Transverse colon (tissue), 4 donors: ENCODE measurements around the gene TMEM132D. TPM values are rescaled to one million over a fixed set of nuclear protein-coding genes. Genes with fewer than 3 reads are reported as not detected.

ENCODE experiments used
- DNase-seq: peaks from one replicate; pipeline ENCODE4 v3.0.0-alpha.2; 2019
- H3K27ac ChIP-seq, 4 donors: fragments of 200-600 bp; sonication (generic); 2 replicates each; pipeline ENCODE4 v1.5.1; 2016 to 2018; ENCODE audit warnings: inconsistent platforms in 4 of 4
- H3K27me3 ChIP-seq: fragments of 200-600 bp; sonication (generic); 2 replicates; pipeline ENCODE4 v1.5.1; 2017; ENCODE audit warnings: inconsistent platforms
- H3K36me3 ChIP-seq, 4 donors: fragments of 200-600 bp; sonication (generic); 2 replicates each; pipeline ENCODE4 v1.5.1; 2017 to 2019; ENCODE audit warnings: inconsistent platforms in 4 of 4
- H3K4me1 ChIP-seq, 4 donors: fragments of 200-600 bp; sonication (generic); 2 replicates each; pipeline ENCODE4 v1.5.1; 2017 to 2020; ENCODE audit warnings: inconsistent platforms in 4 of 4
- H3K4me3 ChIP-seq, 4 donors: fragments of 200-600 bp; sonication (generic); 1 replicate in 1 of 4; 2 replicates in 3 of 4; pipeline versions ENCODE4 v1.5.1 to v1.6.1; 2017 to 2019; ENCODE audit warnings: inconsistent platforms in 4 of 4
- H3K9me3 ChIP-seq, 2 donors: fragments of 200-600 bp; sonication (generic); 2 replicates each; pipeline ENCODE4 v1.5.1; 2017 to 2019; ENCODE audit warnings: inconsistent platforms in 2 of 2
- CTCF ChIP-seq, 5 experiments: fragments of 200-600 bp in 3 of 5; fragments of 450-650 bp in 2 of 5; sonication (generic) in 3 of 5; IDR thresholded peaks; 1 replicate in 2 of 5; 2 replicates in 3 of 5; pipeline ENCODE4 v1.5.1; 2016 to 2017; ENCODE audit warnings: antibody characterized with exemption in 5 of 5, inconsistent platforms in 3 of 5, mild to moderate bottlenecking in 2 of 5, moderate library complexity in 1 of 5
- EP300 ChIP-seq: sonication (generic); formaldehyde crosslinking; IDR thresholded peaks from one replicate; pipeline ENCODE4 v1.6.1; 2017; ENCODE audit warnings: antibody characterized with exemption, low read depth
- POLR2A ChIP-seq: fragments of 450-650 bp; IDR thresholded peaks from one replicate; pipeline ENCODE4 v1.6.1; 2016; ENCODE audit warnings: antibody characterized with exemption, mild to moderate bottlenecking, moderate library complexity
- POLR2AphosphoS5 ChIP-seq, 3 donors: sonication (generic); formaldehyde crosslinking; IDR thresholded peaks; one replicate each; pipeline ENCODE4 v1.6.1; 2016; ENCODE audit warnings: antibody characterized with exemption in 3 of 3
- WGBS, 2 donors: methylation state at CpG; one replicate each; pipeline ENCODE4 v1.1.5; 2018; ENCODE audit warnings: low coverage in 1 of 2; 5-methylcytosine and 5-hydroxymethylcytosine counted together
- in situ Hi-C, 4 donors: fragments of 200-750 bp; cut with MboI; loops; one replicate each; pipeline versions ENCODE4 v1.15.0 to v1.15.1; 2017; ENCODE audit warnings: low sequenced_read_pairs in 3 of 4, low pct_ligation_motif_present in 1 of 4, low pct_unique_long_range_greater_than_20kb in 1 of 4
- intact Hi-C: fragments of 100-400 bp; cut with DNase I; formaldehyde crosslinking; loops from one replicate; pipeline ENCODE4 v1.15.1; 2023; ENCODE audit warnings: low total_unique reads
- total RNA-seq, 4 donors: library from RNA; depleted of rRNA; stranded (reverse); fragments of >200 nt; gene quantifications; one replicate each; pipeline ENCODE4 v1.1.0, GENCODE V29; 2016

TMEM132D gene
- total RNA-seq, 4 donors from 2014 or later, result 0.48 to 0.55 TPM; not detected in 2

- 85 to 88% methylated on average over 2 of the region's 2 CpGs for WGBS, 2 donors
- intact Hi-C loops, result no loop called here
- in situ Hi-C loops, result no loop called here
Observed at GRCh38 chr12:129717438-129717837, 186.4 kb downstream of the TMEM132D start.

DNA sequence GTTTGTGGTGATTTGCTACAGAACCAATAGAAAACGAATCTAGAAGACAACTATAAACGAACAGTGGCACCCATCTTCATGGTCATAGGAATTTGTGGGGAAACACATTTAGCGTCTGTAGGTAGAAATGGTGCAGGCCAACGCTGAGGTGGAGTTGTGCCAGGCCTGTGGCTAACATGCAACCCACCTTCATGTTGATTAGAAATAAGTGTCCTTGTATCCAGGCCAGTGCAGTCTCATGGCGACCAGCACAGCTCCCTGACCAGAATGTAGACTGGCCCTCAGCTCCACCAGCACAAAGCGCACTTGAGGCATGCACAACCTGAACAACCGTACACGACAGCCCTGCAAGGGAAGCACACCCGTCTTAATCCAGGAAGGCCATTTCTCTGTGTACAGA, 187.0 kb downstream of the TMEM132D start:
- in situ Hi-C loops (no loop called here), intact Hi-C loops (no loop called here)
- DNase-seq, result no peak
- TF ChIP-seq POLR2A, result no peak
- no peak for TF ChIP-seq EP300
- TF ChIP-seq CTCF (IDR thresholded peaks at IDR 0.05), result no peak
- TF ChIP-seq POLR2AphosphoS5 (IDR thresholded peaks at IDR 0.05), result no peak
- H3K4me1 ChIP-seq, result no peaks in the 10 kb centered on the region
- H3K4me3 ChIP-seq, result no peak overlapping the region
- no peaks in the 10 kb centered on the region for H3K27me3 ChIP-seq
- WGBS, 2 donors, result 78 to 84% methylated on average over 4 to 9 of the region's 9 CpGs
- H3K9me3 ChIP-seq, result no peaks in the 10 kb centered on the region
- H3K36me3 ChIP-seq, result no peaks in the 10 kb centered on the region
- H3K27ac ChIP-seq, result no peak overlapping the region

More at GRCh38 chr12:129717438-129717837, 186.4 kb downstream of the TMEM132D start:
- Histone ChIP-seq H3K9me3 (no peaks in the 10 kb centered on the region), H3K27me3 (no peaks in the 10 kb centered on the region), H3K36me3 (no peaks in the 10 kb centered on the region), H3K4me1 (no peaks in the 10 kb centered on the region), H3K4me3 (no peak overlapping the region), H3K27ac (no peak overlapping the region)
- TF ChIP-seq POLR2AphosphoS5 (IDR thresholded peaks at IDR 0.05) (no peak), CTCF (IDR thresholded peaks at IDR 0.05) (no peak), POLR2A (no peak), EP300 (no peak)
- no peak for DNase-seq

DNA sequence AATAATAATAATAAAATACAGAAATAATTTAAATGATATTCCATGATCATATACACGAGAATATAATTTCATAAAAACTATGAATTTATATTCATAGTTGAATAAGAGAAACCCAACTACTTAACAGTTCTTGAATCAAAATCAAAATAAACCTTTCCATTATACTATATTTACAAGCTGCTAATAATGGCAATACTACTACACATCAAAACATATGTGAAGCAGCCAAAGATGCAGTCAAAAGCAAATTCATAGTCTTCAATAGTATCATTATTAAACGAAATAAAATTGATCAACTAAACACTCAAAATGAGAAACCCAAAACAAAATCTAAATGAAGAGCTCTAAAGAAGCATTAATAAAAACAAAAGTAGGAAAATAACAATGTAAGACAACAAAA, 197.1 kb downstream of the TMEM132D start:
- H3K27me3 ChIP-seq, result no peaks in the 10 kb centered on the region
- 70 to 85% methylated on average over 2 of the region's 2 CpGs for WGBS, 2 donors
- in situ Hi-C loops, result no loop called here
- no peak overlapping the region for H3K27ac ChIP-seq
- intact Hi-C loops, result no loop called here
- peaks cover 9 to 13% of the 10 kb centered on the region in 2 donors for H3K9me3 ChIP-seq
- H3K4me1 ChIP-seq, result no peaks in the 10 kb centered on the region
- no peak for DNase-seq
- no peak overlapping the region for H3K4me3 ChIP-seq
- TF ChIP-seq EP300 (no peak), POLR2A (no peak), CTCF (IDR thresholded peaks at IDR 0.05) (no peak), POLR2AphosphoS5 (IDR thresholded peaks at IDR 0.05) (no peak)
- H3K36me3 ChIP-seq, result no peaks in the 10 kb centered on the region

DNA sequence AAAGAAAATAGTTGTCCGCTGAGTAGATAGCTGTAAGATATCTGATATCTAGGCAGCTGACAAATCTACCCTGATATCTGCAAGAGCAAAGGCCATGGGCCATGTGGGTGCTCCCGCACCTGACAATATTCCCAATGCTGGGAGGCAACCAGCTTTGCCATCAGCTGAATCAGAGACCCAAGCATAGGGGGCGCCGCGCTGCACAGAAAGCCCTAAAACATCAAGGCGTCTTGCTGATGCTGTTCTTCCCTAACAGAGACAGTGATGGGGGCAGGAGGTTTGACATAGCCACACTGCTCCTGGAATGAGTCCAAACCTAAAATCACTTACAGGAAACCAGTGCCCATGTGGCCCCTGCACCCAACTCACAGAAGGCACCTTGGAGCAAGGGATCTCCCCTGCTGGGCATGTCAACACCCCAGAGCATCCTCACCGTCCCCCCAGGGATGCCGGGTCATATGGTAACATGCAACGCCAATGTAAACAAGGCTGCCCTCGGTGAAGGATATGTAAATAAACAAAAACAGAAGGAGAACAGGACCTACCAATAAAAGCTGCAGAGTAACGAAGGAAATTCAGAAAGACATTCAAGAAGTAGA, 199.5 kb downstream of the TMEM132D start:
- H3K4me1 ChIP-seq, result no peaks in the 10 kb centered on the region
- 57 to 59% methylated on average over 7 to 11 of the region's 11 CpGs for WGBS, 2 donors
- H3K27ac ChIP-seq, result no peak overlapping the region
- DNase-seq, result no peak
- TF ChIP-seq EP300, result no peak
- no peak for TF ChIP-seq POLR2A
- TF ChIP-seq POLR2AphosphoS5 (IDR thresholded peaks at IDR 0.05), result no peak
- no peak for TF ChIP-seq CTCF (IDR thresholded peaks at IDR 0.05)
- in situ Hi-C loops, result no loop called here
- peaks cover 7 to 9% of the 10 kb centered on the region in 2 donors for H3K9me3 ChIP-seq
- H3K36me3 ChIP-seq, result no peaks in the 10 kb centered on the region
- intact Hi-C loops, result no loop called here
- H3K27me3 ChIP-seq, result no peaks in the 10 kb centered on the region
- H3K4me3 ChIP-seq, result no peak overlapping the region
